GM18499 (cell line): ENCODE measurements around the gene PRCD.

ENCODE experiments used
- ATAC-seq: cut with Tn5 transposase; IDR thresholded peaks from one replicate; pipeline ENCODE4 v1.9.1; 2021; ENCODE audit warnings: moderate number of reproducible peaks; ENCODE audit not compliant: insufficient read depth, unreplicated experiment

The PRCD gene

DNA sequence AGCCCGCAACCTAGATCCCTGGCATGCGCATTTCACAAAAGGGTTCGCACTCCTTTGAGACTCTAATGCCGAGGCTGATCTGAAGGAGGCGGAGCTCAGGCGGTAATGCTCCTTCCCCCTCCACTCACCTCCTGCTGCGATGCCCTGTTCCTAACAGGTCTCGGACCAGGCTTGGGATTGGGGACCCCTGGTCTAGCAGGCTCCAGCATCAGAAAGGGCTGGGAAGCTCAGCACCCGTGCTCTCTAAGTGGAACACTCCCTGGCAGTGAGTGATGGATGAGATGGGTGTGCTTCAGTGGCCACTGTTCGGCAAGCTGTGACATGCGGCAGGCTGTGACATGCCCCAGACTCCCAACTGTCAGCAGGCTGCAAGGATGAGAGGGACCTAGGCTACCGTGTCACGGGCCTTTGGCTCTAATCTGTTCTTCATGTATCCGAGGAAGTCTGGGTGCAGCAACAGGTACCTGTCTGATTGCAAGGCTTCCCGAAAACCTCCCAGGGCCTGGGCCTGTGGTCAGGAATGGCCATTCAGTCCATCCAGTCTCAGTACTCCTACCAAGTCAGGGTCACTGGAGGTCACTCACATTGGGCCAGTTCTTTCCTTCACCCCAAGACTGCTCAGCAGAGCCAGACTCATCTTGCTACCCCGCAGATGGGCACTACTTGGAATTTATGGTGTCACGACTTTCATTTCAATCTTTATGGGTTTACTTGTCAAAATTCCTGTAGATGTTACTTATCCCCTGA lies 47.1 kb downstream of the PRCD start:
- no peak for ATAC-seq

DNA sequence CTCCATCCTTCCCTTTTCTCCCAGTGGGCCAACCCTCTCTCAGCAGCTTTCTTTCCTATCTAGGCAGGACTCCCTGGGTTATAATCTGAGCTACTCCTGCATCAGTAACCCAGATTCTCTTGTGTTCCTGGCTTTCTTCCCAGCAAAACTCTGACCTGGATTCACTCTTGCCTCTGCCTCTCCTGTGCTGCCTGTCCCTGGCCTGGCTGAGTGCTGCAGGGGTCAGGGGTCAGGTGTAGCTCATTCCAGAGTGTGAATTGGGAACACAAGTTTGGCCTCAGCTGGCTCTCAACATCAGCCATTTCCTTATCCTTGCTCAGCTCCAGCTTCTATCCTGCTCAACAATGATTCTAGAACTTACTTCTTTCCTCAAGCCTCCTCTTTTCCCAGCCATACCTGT lies 48.3 kb downstream of the PRCD start:
- ATAC-seq: no peak

DNA sequence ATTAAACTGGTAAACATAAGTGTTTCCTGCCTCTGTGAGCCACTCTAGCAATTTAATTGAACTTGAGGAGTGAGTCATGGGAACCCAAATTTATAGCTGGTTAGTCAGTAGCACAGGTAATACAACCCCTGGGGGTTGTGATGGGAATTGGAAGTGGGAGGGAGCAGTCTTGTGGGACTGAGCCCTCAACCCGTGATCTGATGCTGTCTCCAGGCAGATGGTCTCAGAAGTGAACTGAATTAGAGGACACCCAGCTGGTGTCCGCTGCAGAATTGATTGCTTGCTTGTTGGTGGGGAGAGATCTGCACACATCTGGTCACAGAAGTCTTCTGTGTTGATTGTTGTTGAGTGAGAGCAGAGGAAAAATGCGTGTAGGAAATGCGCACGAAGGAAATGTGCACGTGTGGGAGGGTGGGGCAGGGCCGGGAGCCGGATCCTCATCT lies 53.6 kb downstream of the PRCD start:
- ATAC-seq: no peak

DNA sequence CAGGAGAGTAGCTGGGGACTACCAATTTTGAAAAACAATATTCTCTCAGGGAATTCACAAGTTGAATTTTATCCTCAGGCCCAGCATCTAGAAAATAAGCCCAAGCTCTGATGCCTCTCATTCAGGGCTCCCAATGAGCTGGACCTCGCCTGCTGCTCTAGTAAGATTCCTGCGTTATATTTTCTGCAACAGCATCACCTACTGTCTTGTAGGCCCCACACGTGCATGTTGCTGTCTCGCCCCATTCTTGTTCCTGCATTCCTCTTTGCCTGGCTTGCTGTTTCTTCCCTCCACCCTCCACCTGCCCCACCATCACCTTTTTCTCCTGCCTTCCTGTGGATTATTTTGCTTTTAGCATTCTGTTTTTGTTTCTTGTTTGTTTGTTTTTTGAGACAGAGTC lies 54.1 kb downstream of the PRCD start:
- no peak for ATAC-seq

DNA sequence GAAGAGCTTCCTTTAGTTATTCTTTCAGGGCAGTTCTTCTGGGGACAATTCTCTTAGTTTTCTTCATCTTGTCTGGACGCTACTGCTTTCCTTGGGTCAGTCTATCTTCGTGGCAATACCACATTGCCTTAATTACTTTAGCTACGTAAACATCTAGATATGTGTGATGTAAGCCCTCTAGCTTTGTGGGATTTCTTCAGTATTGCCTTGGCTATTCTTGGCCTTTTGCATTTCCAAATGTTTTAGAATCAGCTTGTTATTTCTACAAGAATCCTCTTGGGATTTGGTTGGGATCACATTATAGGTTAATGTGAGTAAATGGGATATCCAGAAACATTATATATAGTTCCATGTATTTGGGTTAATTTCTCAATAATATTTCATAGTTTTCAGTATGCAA lies 54.8 kb downstream of the PRCD start:
- ATAC-seq: no peak
